ENCODE data around the gene AGPAT4. TPM values are rescaled to one million over a fixed set of nuclear protein-coding genes. Genes with fewer than 3 reads are reported as not detected.
A peak's percentile ranks its signal among the peaks of the same experiment; 100 is the strongest.

Gene AGPAT4
- total RNA-seq, 1 donor from 2014 or later = 19.7 TPM

DNA sequence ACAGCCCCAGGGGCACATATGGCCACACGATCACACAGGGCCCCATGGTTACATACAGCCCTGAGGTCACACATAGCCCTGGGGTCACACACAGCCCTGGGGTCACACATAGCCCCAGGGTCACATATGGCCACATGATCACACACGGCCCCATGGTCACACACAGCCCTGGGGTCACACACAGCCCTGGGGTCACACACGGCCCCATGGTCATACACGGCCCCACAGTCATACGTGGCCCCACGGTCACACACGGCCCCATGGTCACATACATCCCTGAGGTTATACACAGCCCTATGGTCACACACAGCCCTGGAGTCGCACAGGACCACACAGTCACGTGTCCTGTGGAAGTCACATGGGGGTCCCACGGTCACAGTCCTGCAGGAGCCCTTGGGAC, 120.1 kb downstream of the AGPAT4 start:
- intact Hi-C loops (cut with DNase I) = no loop called here
- Histone ChIP-seq H3K4me1 (no peaks in the 10 kb centered on the region), H3K27ac (no peak overlapping the region), H3K4me3 (no peak overlapping the region), H3K36me3 (peaks cover 14% of the 10 kb centered on the region), H3K9me3 (no peaks in the 10 kb centered on the region), H3K27me3 (ENCODE audit: low read depth) (no peaks in the 10 kb centered on the region)
- no peak for DNase-seq
- peak in 1 of 2 donors; percentile 27 for ATAC-seq
- TF ChIP-seq, protein P1, sequence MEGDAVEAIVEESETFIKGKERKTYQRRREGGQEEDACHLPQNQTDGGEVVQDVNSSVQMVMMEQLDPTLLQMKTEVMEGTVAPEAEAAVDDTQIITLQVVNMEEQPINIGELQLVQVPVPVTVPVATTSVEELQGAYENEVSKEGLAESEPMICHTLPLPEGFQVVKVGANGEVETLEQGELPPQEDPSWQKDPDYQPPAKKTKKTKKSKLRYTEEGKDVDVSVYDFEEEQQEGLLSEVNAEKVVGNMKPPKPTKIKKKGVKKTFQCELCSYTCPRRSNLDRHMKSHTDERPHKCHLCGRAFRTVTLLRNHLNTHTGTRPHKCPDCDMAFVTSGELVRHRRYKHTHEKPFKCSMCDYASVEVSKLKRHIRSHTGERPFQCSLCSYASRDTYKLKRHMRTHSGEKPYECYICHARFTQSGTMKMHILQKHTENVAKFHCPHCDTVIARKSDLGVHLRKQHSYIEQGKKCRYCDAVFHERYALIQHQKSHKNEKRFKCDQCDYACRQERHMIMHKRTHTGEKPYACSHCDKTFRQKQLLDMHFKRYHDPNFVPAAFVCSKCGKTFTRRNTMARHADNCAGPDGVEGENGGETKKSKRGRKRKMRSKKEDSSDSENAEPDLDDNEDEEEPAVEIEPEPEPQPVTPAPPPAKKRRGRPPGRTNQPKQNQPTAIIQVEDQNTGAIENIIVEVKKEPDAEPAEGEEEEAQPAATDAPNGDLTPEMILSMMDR (IDR thresholded peaks at IDR 0.05) = no peak

DNA sequence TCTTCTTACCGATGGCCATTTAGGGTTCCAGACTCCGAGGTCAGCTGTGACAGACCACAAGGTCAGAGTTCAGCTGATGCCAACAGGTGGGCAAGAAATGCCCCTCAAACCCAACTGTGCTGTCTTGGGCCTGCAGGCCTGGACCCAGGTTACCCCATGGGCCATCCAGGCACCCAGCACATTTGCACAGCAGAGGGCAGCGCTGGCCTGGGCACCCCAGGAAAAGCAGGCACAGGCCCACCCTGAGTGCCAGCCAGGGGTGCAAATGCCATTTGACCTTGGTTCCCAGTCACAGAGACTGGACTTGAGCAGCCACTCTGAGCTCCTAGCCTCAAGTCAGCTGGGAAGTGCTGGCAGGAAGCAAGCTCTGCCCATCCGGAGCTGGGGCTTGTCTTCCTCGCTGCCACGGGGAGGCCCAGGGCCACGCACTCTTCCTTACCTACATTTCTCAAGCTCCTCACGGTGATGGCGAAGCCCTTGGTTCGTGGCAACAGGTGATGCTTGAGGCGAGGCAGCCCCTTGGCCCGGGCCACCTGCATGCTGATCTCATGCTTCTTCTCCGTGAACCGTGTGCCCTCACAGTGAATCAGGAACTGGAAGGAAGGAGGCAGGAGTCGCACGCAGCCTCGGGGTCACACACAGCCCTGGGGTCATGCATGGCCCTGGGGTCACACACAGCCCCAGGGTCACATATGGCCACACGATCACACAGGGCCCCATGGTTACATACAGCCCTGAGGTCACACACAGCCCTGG, 120.8 kb downstream of the AGPAT4 start:
- peaks cover 14% of the 10 kb centered on the region for H3K36me3 ChIP-seq
- intact Hi-C loops (cut with DNase I) = no loop called here
- H3K27ac ChIP-seq = no peak overlapping the region
- no peak overlapping the region for H3K4me3 ChIP-seq
- TF ChIP-seq, protein P1 (IDR thresholded peaks at IDR 0.05) = peak; percentile 49
- no peaks in the 10 kb centered on the region for H3K9me3 ChIP-seq
- H3K4me1 ChIP-seq = no peaks in the 10 kb centered on the region
- DNase-seq = no peak
- peak; percentile 50 to 72 for ATAC-seq
- no peaks in the 10 kb centered on the region for H3K27me3 ChIP-seq (ENCODE audit: low read depth)

DNA sequence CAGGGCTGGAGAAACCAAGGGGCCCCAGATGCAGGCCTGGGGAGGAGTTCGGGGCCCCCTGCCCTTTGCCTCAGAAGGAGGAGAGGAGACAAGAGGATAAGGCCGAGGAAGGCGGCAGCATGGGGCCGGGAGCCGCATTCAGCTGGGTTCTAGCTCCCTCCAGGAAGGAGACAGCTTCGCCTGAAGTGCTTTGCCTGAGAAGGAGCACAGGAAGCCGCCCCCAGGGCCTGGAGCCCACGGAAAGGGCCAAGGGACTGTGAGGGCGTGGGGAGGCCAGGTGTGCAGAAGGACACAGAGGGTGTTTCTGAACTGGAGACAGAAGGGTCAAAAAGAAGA, 121.4 kb downstream of the AGPAT4 start:
- Histone ChIP-seq H3K36me3 (peaks cover 19% of the 10 kb centered on the region), H3K4me1 (no peaks in the 10 kb centered on the region)
- no peak for DNase-seq

DNA sequence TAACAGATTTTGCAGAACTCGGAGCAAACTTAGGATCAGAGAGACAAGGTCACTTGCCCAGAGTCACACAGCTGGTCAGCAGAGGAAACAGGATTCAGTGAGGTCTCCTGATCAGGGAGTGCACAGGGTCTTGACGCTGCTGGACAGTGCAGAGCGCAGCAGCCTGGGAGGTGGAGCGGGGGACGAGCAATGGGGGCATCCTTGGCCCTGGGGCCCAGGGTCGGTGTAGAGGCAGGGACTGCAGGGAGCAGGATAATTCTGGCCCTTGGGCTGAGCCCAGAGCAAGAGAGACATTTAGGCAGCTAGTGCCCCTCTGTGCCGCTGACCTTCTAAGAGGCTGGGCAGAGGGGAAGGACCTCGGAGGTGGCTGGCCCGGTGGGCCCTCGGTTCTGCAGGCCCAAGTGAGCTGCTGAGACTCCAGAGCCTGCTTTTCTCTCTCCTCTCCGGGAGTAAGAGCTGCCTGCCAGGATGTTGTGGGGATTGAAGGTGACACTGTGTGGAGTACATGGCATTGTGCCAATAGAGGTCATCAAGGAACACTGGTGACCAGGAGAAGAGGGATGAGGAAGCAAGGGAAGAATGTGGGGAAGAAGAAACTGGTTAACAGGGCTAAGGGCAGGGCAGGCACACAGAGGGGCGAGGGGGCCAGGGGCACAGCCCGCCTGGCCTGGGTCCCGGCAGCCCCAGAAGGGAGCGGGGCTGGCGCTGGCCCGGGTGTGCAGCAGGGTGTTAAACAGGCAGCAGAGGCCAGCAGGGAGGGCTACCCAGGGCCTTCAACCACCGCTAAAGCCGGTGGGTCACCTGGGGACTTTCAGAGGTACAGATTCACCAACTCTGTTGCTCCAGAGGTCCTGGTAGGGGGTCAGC, 122.0 kb downstream of the AGPAT4 start:
- H3K36me3 ChIP-seq = peaks cover 19% of the 10 kb centered on the region
- ATAC-seq (no peak), DNase-seq (no peak)
- H3K4me1 ChIP-seq = no peaks in the 10 kb centered on the region
- TF ChIP-seq, protein P1 (IDR thresholded peaks at IDR 0.05) = no peak
- no peaks in the 10 kb centered on the region for H3K9me3 ChIP-seq
- H3K27me3 ChIP-seq (ENCODE audit: low read depth) = no peaks in the 10 kb centered on the region
- no peak overlapping the region for H3K27ac ChIP-seq
- no peak overlapping the region for H3K4me3 ChIP-seq
- intact Hi-C loops (cut with DNase I) = no loop called here

More for the DNA sequence above, 121.4 kb downstream of the AGPAT4 start:
- ATAC-seq = no peak
- Histone ChIP-seq H3K9me3 (no peaks in the 10 kb centered on the region), H3K27me3 (ENCODE audit: low read depth) (no peaks in the 10 kb centered on the region), H3K27ac (no peak overlapping the region), H3K4me3 (no peak overlapping the region)
- TF ChIP-seq, protein P1 (IDR thresholded peaks at IDR 0.05) = no peak
- intact Hi-C loops (cut with DNase I) = no loop called here

DNA sequence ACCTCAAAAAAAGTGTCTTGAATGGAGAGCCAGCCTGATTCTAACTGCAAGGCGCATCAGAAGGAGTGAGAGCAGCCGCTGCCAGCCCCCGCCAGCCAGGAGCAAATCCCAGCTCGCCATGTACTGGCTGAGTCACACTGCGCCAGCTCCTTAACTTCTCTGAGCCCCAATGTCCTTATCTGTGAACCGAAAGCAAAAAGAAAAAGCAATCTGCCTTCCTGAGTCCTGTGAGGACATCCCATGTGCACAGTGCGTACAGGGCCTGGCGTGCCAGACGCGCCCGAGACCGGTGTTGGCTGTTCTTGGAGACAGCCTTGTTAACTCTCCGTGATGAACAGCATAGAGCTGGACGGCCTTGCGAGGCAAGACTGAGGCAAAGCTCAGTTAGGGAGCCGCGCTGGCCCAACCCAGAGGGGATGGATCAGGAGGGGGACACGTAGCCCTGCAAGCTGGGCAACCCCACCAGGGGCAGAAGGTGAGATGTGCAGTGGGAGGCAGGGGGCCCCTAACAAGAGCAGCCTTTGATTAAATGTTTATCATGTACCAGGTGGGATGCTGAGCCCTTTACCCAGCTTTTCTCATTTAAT, 122.7 kb downstream of the AGPAT4 start:
- no peak for DNase-seq
- intact Hi-C loops (cut with DNase I) = no loop called here

More for the DNA sequence above, 122.7 kb downstream of the AGPAT4 start:
- H3K27me3 ChIP-seq (ENCODE audit: low read depth) = no peaks in the 10 kb centered on the region
- no peak for ATAC-seq
- no peak overlapping the region for H3K27ac ChIP-seq
- TF ChIP-seq, protein P1 (IDR thresholded peaks at IDR 0.05) = no peak
- H3K4me1 ChIP-seq = no peaks in the 10 kb centered on the region
- H3K36me3 ChIP-seq = peaks cover 23% of the 10 kb centered on the region
- no peak overlapping the region for H3K4me3 ChIP-seq
- H3K9me3 ChIP-seq = no peaks in the 10 kb centered on the region
